Astrocyte of the spinal cord (primary cell): ENCODE measurements around the gene INAVA.
"Not testable (repeated sequence)": the region's sequence is repeated elsewhere in the genome, so short reads cannot be mapped to it uniquely, and the experiment has no call there.

Experiments
- DNase-seq: peaks from one replicate; pipeline ENCODE4 v3.0.0; 2011; ENCODE audit warnings: low read depth, low spot score
- H3K4me3 ChIP-seq: 2 replicates; pipeline ENCODE4 v1.5.1; 2011; ENCODE audit warnings: low read depth, mild to moderate bottlenecking, low read length, moderate library complexity
- in situ Hi-C: cut with HindIII; loops from 2 replicates; pipeline ENCODE4 v1.10.0; 2017; ENCODE audit warnings: low sequenced_read_pairs
- TF ChIP-seq, protein P1 (sequence below): IDR thresholded peaks from 2 replicates; pipeline ENCODE4 v1.5.1; 2012; ENCODE audit warnings: low read depth, mild to moderate bottlenecking, low read length, inconsistent platforms

The INAVA gene

DNA sequence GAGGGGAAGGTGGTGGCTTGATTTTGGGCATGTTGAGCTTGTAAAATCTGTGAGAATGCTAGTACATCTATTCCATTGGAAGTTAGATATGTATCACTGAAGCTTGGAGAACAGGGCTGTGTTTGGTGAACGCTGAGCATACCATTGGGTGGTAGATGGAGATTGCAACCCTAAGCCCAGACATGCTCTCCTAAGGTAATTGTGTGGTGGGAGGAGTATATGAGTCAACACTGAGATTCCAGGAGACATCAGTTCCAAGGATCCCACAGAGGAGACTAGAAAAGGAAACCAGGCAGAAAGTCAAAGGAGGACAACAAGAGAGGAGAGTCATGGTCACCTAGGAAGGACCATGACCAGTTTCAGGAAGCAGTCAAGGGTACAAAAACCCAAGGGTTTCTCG lies 68.4 kb downstream of the INAVA start:
- no peak for DNase-seq
- no peak overlapping the region for H3K4me3 ChIP-seq
- TF ChIP-seq, protein P1, sequence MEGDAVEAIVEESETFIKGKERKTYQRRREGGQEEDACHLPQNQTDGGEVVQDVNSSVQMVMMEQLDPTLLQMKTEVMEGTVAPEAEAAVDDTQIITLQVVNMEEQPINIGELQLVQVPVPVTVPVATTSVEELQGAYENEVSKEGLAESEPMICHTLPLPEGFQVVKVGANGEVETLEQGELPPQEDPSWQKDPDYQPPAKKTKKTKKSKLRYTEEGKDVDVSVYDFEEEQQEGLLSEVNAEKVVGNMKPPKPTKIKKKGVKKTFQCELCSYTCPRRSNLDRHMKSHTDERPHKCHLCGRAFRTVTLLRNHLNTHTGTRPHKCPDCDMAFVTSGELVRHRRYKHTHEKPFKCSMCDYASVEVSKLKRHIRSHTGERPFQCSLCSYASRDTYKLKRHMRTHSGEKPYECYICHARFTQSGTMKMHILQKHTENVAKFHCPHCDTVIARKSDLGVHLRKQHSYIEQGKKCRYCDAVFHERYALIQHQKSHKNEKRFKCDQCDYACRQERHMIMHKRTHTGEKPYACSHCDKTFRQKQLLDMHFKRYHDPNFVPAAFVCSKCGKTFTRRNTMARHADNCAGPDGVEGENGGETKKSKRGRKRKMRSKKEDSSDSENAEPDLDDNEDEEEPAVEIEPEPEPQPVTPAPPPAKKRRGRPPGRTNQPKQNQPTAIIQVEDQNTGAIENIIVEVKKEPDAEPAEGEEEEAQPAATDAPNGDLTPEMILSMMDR = no peak
- in situ Hi-C loops = no loop called here

DNA sequence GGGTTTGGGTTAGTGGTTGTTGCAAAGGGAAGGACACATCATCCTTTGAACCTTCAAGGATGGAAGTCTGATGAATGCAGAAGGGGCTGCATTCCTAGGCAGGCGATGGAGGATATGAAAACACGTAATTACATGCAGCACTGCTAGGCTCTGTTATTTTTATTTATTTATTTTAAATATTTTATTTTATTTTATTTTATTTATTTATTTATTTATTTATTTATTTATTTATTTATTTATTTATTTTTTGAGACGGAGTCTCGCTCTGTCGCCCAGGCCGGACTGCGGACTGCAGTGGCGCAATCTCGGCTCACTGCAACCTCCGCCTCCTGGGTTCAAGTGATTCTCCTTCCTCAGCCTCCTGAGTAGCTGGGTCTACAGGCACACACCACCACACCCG lies 69.2 kb downstream of the INAVA start:
- DNase-seq, in situ Hi-C loops, H3K4me3 ChIP-seq: not testable (repeated sequence)
